ENCODE data around the gene LIM2. TPM values are rescaled to one million over a fixed set of nuclear protein-coding genes. Genes with fewer than 3 reads are reported as not detected.

Gene LIM2
- total RNA-seq, 1 experiment from 2014 or later = not detected

GRCh38 chr19:51347209-51347928 lies 40.4 kb downstream of the LIM2 start (continued):
- TF ChIP-seq FOXJ3 (CRISPR knock-in tag; IDR thresholded peaks at IDR 0.05; ENCODE audit: borderline replicate concordance) = no peak
- TF ChIP-seq ESRRA (CRISPR knock-in tag; IDR thresholded peaks at IDR 0.05; ENCODE audit: borderline replicate concordance) = no peak

GRCh38 chr19:51346742-51347141 lies 41.0 kb downstream of the LIM2 start:
- H3K4me3 Mint-ChIP-seq = no peak overlapping the region
- peaks cover 15% of the 10 kb centered on the region for H3K4me1 Mint-ChIP-seq
- peaks cover 12% of the 10 kb centered on the region for H3K36me3 Mint-ChIP-seq
- H3K9me3 Mint-ChIP-seq = no peaks in the 10 kb centered on the region
- ATAC-seq (no peak), DNase-seq (ENCODE audit: low spot score) (no peak)
- peaks cover 13% of the 10 kb centered on the region for H3K27me3 Mint-ChIP-seq (ENCODE audit: low read depth)
- H3K27ac Mint-ChIP-seq = no peak overlapping the region
- POLR2A ChIA-PET = no interaction called here
- CTCF ChIA-PET = no interaction called here
- TF ChIP-seq ZNF396 (CRISPR knock-in tag; IDR thresholded peaks at IDR 0.05; ENCODE audit: borderline replicate concordance) (no peak), ETV6 (CRISPR knock-in tag; IDR thresholded peaks at IDR 0.05) (no peak), ZBTB43 (CRISPR knock-in tag; IDR thresholded peaks at IDR 0.05) (no peak), ZMAT4 (CRISPR knock-in tag; IDR thresholded peaks at IDR 0.05) (no peak), MYBL2 (CRISPR knock-in tag; IDR thresholded peaks at IDR 0.05) (no peak), CBFB (CRISPR knock-in tag; IDR thresholded peaks at IDR 0.05; ENCODE audit: low read depth) (no peak), NFE2L1 (CRISPR knock-in tag; IDR thresholded peaks at IDR 0.05) (no peak), IRF1 (CRISPR knock-in tag; IDR thresholded peaks at IDR 0.05) (no peak), ZBTB21 (CRISPR knock-in tag; IDR thresholded peaks at IDR 0.05; ENCODE audit: borderline replicate concordance) (no peak), MAX (CRISPR knock-in tag; IDR thresholded peaks at IDR 0.05) (no peak), SP1 (CRISPR knock-in tag; conservative IDR thresholded peaks at IDR 0.05) (no peak), NR2C2 (CRISPR knock-in tag; IDR thresholded peaks at IDR 0.05) (no peak), CTCF (IDR thresholded peaks at IDR 0.05) (no peak), IRF2 (CRISPR knock-in tag; IDR thresholded peaks at IDR 0.05; ENCODE audit: borderline replicate concordance, low read depth) (no peak), ELF4 (CRISPR knock-in tag; IDR thresholded peaks at IDR 0.05; ENCODE audit: low read depth) (no peak)

GRCh38 chr19:51345076-51345620 lies 42.6 kb downstream of the LIM2 start:
- POLR2A ChIA-PET = no interaction called here
- Mint-ChIP-seq H3K9me3 (no peaks in the 10 kb centered on the region), H3K36me3 (peaks cover 7% of the 10 kb centered on the region), H3K4me1 (peaks cover 24% of the 10 kb centered on the region), H3K27ac (no peak overlapping the region), H3K27me3 (ENCODE audit: low read depth) (peaks cover 26% of the 10 kb centered on the region), H3K4me3 (no peak overlapping the region)
- ATAC-seq (no peak), DNase-seq (ENCODE audit: low spot score) (no peak)
- CTCF ChIA-PET = no interaction called here
- no peak for TF ChIP-seq ZNF138 (CRISPR knock-in tag; conservative IDR thresholded peaks at IDR 0.05)
- TF ChIP-seq ERG (CRISPR knock-in tag; IDR thresholded peaks at IDR 0.05) = no peak
- no peak for TF ChIP-seq ATF2 (CRISPR knock-in tag; IDR thresholded peaks at IDR 0.05; ENCODE audit: borderline replicate concordance, low read depth)
- TF ChIP-seq ZNF219 (CRISPR knock-in tag; IDR thresholded peaks at IDR 0.05; ENCODE audit: borderline replicate concordance) = no peak
- no peak for TF ChIP-seq ZMAT4 (CRISPR knock-in tag; IDR thresholded peaks at IDR 0.05)
- no peak for TF ChIP-seq CBFB (CRISPR knock-in tag; IDR thresholded peaks at IDR 0.05; ENCODE audit: low read depth)
- no peak for TF ChIP-seq E2F5 (CRISPR knock-in tag; IDR thresholded peaks at IDR 0.05)
- no peak for TF ChIP-seq MXD4 (CRISPR knock-in tag; IDR thresholded peaks at IDR 0.05; ENCODE audit: borderline replicate concordance)
- no peak for TF ChIP-seq SOX15 (CRISPR knock-in tag; IDR thresholded peaks at IDR 0.05)

Data from WTC11 (cell line).